GM20431 (cell line): ENCODE results near the gene PPP1R16B.
"Not testable (repeated sequence)": the region's sequence is repeated elsewhere in the genome, so short reads cannot be mapped to it uniquely, and the experiment has no call there.

ENCODE experiments used
- in situ Hi-C: fragments of 300-500 bp; cut with MseI, MboI; formaldehyde crosslinking; loops from one replicate; pipeline ENCODE4 v1.15.0; 2020; ENCODE audit warnings: low sequenced_read_pairs; ENCODE audit not compliant: unreplicated experiment

PPP1R16B gene

GRCh38 chr20:38840894-38841470 is 35.5 kb downstream of the PPP1R16B start:
- in situ Hi-C loops, result no loop called here

GRCh38 chr20:38841570-38841969 is 36.1 kb downstream of the PPP1R16B start:
- in situ Hi-C loops, result no loop called here

GRCh38 chr20:38842026-38842425 is 36.5 kb downstream of the PPP1R16B start:
- in situ Hi-C loops, result no loop called here

GRCh38 chr20:38842558-38842981 is 37.1 kb downstream of the PPP1R16B start:
- in situ Hi-C loops, result no loop called here

GRCh38 chr20:38843346-38843745 is 37.8 kb downstream of the PPP1R16B start:
- in situ Hi-C loops, result no loop called here

- in situ Hi-C loops, result no loop called here
Observed at GRCh38 chr20:38844963-38845362, 39.5 kb downstream of the PPP1R16B start.

- in situ Hi-C loops, result no loop called here
Observed at GRCh38 chr20:38847840-38848239, 42.3 kb downstream of the PPP1R16B start.

- in situ Hi-C loops, result no loop called here
Observed at GRCh38 chr20:38853759-38854158, 48.3 kb downstream of the PPP1R16B start.

- in situ Hi-C loops, result no loop called here
Observed at GRCh38 chr20:38854654-38855066, 49.2 kb downstream of the PPP1R16B start.

- in situ Hi-C loops, result no loop called here
Observed at GRCh38 chr20:38855356-38855755, 49.9 kb downstream of the PPP1R16B start.

GRCh38 chr20:38856570-38856969 is 51.1 kb downstream of the PPP1R16B start:
- in situ Hi-C loops, result no loop called here

- in situ Hi-C loops, result no loop called here
Observed at GRCh38 chr20:38857703-38858102, 52.2 kb downstream of the PPP1R16B start.

GRCh38 chr20:38859070-38859690 is 53.7 kb downstream of the PPP1R16B start:
- in situ Hi-C loops, result no loop called here

- in situ Hi-C loops, result not testable (repeated sequence)
Observed at GRCh38 chr20:38859857-38860256, 54.4 kb downstream of the PPP1R16B start.

GRCh38 chr20:38861071-38861401 is 55.5 kb downstream of the PPP1R16B start:
- in situ Hi-C loops, result no loop called here

- in situ Hi-C loops, result no loop called here
Observed at GRCh38 chr20:38862226-38862625, 56.7 kb downstream of the PPP1R16B start.

GRCh38 chr20:38863024-38863851 is 57.7 kb downstream of the PPP1R16B start:
- in situ Hi-C loops, result no loop called here

- in situ Hi-C loops, result no loop called here
Observed at GRCh38 chr20:38864662-38865061, 59.2 kb downstream of the PPP1R16B start.

GRCh38 chr20:38866265-38867061 is 61.0 kb downstream of the PPP1R16B start:
- in situ Hi-C loops, result no loop called here

GRCh38 chr20:38867062-38867359 is 61.5 kb downstream of the PPP1R16B start:
- in situ Hi-C loops, result no loop called here
